Endothelial cell of umbilical vein (primary cell): ENCODE measurements around the gene PCDHB16. TPM values are rescaled to one million over a fixed set of nuclear protein-coding genes. Genes with fewer than 3 reads are reported as not detected.
A peak's percentile ranks its signal among the peaks of the same experiment; 100 is the strongest.
"Not testable (repeated sequence)": the region's sequence is repeated elsewhere in the genome, so short reads cannot be mapped to it uniquely, and the experiment has no call there.

Source experiments
- BruUV-seq: library from RNA; stranded (reverse); fragments of 400-500 nt; replicated peaks from 2 replicates; lab custom pipeline; 2021; lab: Mats Ljungman, UMichigan
- CTCF ChIA-PET: fragments of 300-600, 350-600 bp; sonication (Branson Sonifier 250); formaldehyde crosslinking; loops from one replicate; lab custom pipeline; 2021; ENCODE audit warnings: antibody characterized with exemption, inconsistent platforms; lab: Charles Lee
- POLR2A ChIA-PET: fragments of 300-600, 350-600 bp; sonication (Branson Sonifier 250); formaldehyde crosslinking; loops from one replicate; lab custom pipeline; 2021; ENCODE audit warnings: antibody characterized with exemption, inconsistent platforms; lab: Charles Lee
- DNase-seq: peaks from one replicate; pipeline ENCODE4 v3.0.0-alpha.2; 2011; ENCODE audit warnings: low read depth, low spot score
- FAIRE-seq: peaks from 2 replicates; lab custom pipeline; 2011; peaks lifted over from hg19 to GRCh38; lab: Jason Lieb, UNC
- H2AFZ ChIP-seq: 2 replicates; pipeline ENCODE4 v1.6.0; 2012; ENCODE audit warnings: low read depth, low read length, control low read depth, inconsistent platforms
- H3K27ac ChIP-seq: 2 replicates; pipeline ENCODE4 v1.5.1; 2011; ENCODE audit warnings: low read depth, mild to moderate bottlenecking, control low read depth, low read length, moderate library complexity; ENCODE audit not compliant: insufficient read depth
- H3K27me3 ChIP-seq, 2 experiments: 2 replicates each; pipeline versions ENCODE4 v1.6.0 to v1.6.1; 2011; ENCODE audit warnings: low read length in 2 of 2, mixed read lengths in 1 of 2; ENCODE audit not compliant: control insufficient read depth in 2 of 2, insufficient read depth in 2 of 2
- H3K36me3 ChIP-seq, 2 experiments: 2 replicates in 1 of 2; 3 replicates in 1 of 2; pipeline ENCODE4 v1.5.1; 2011; ENCODE audit warnings: low read length in 2 of 2, mild to moderate bottlenecking in 1 of 2, moderate library complexity in 1 of 2; ENCODE audit not compliant: control insufficient read depth in 2 of 2, insufficient read depth in 2 of 2; ENCODE audit errors: extremely low read depth in 1 of 2
- H3K4me1 ChIP-seq: 3 replicates; pipeline ENCODE4 v1.5.1; 2011; ENCODE audit warnings: mild to moderate bottlenecking, low read length; ENCODE audit not compliant: control insufficient read depth, insufficient read depth; ENCODE audit errors: extremely low read depth
- H3K4me2 ChIP-seq: 2 replicates; pipeline ENCODE4 v1.6.1; 2011; ENCODE audit warnings: low read length, control low read depth, mixed read lengths; ENCODE audit not compliant: insufficient read depth
- H3K4me3 ChIP-seq, 3 experiments: fragments of 200-600 bp in 1 of 3; sonication (generic), shearing (Covaris generic) in 1 of 3; replicated peaks in 1 of 3; 2 replicates each; pipeline ENCODE4 v1.5.1; 2011 to 2016; ENCODE audit warnings: control low read depth in 3 of 3, low read length in 3 of 3, mild to moderate bottlenecking in 2 of 3, inconsistent platforms in 1 of 3, low read depth in 1 of 3, moderate library complexity in 1 of 3; ENCODE audit not compliant: insufficient read depth in 1 of 3
- H3K79me2 ChIP-seq: 2 replicates; pipeline ENCODE4 v1.6.0; 2012; ENCODE audit warnings: low read length, inconsistent platforms; ENCODE audit not compliant: control insufficient read depth, insufficient read depth
- H3K9ac ChIP-seq: replicated peaks from 2 replicates; pipeline ENCODE3; 2011; ENCODE audit warnings: low read length, control low read depth; ENCODE audit not compliant: insufficient read depth; ENCODE audit errors: extremely low read depth
- H3K9me1 ChIP-seq: replicated peaks from 3 replicates; pipeline ENCODE4 v1.6.0; 2011; ENCODE audit warnings: mild to moderate bottlenecking, low read length; ENCODE audit not compliant: control insufficient read depth, insufficient read depth; ENCODE audit errors: extremely low read depth
- H3K9me3 ChIP-seq: replicated peaks from 2 replicates; pipeline ENCODE4 v1.5.1; 2012; ENCODE audit warnings: low read length, inconsistent platforms; ENCODE audit not compliant: control insufficient read depth, insufficient read depth
- H4K20me1 ChIP-seq: replicated peaks from 2 replicates; pipeline ENCODE3; 2011; ENCODE audit warnings: mild to moderate bottlenecking, low read length; ENCODE audit not compliant: control insufficient read depth, insufficient read depth; ENCODE audit errors: extremely low read depth
- FOS ChIP-seq: IDR thresholded peaks from 2 replicates; pipeline ENCODE4 v1.6.1; 2011; ENCODE audit warnings: mild to moderate bottlenecking, low read length, moderate library complexity, borderline replicate concordance; ENCODE audit not compliant: insufficient read depth
- dilution Hi-C: fragments of 300-500 bp; cut with MboI; formaldehyde crosslinking; loops from one replicate; pipeline ENCODE4 v1.15.0; 2019; ENCODE audit warnings: low sequenced_read_pairs; ENCODE audit not compliant: extremely low pct_ligation_motif_present
- intact Hi-C: fragments of 100-400 bp; cut with micrococcal nuclease; formaldehyde crosslinking; loops from one replicate; pipeline ENCODE4 v1.10.0; 2022
- polyA plus RNA-seq, 4 experiments: library from polyadenylated mRNA; depleted of rRNA in 3 of 4; stranded (reverse) in 3 of 4; unstranded in 1 of 4; fragments of >200 nt; gene quantifications; 2 replicates each; pipeline versions ENCODE4 v1.2.1 to v1.2.3, GENCODE V29; 2011 to 2012; ENCODE audit warnings: missing spikeins in 1 of 4
- total RNA-seq: library from RNA; stranded (reverse); gene quantifications from 2 replicates; pipeline ENCODE4 v1.2.3, GENCODE V29; 2021
- TF ChIP-seq, protein P1 (sequence below), 2 donors: IDR thresholded peaks; 1 replicate in 1 of 2; 2 replicates in 1 of 2; pipeline ENCODE4 v1.5.1; 2011; ENCODE audit warnings: low read length in 2 of 2, mild to moderate bottlenecking in 2 of 2, moderate library complexity in 2 of 2, control low read depth in 1 of 2, inconsistent platforms in 1 of 2, low read depth in 1 of 2; ENCODE audit not compliant: insufficient read depth in 1 of 2; ENCODE audit errors: extremely low read depth in 1 of 2

PCDHB16 gene
- total and polyA plus RNA-seq, 2 donors (not counting 3 experiments of a cell fraction or from before 2014, with no cell fraction given): 0.18 to 0.22 TPM

DNA sequence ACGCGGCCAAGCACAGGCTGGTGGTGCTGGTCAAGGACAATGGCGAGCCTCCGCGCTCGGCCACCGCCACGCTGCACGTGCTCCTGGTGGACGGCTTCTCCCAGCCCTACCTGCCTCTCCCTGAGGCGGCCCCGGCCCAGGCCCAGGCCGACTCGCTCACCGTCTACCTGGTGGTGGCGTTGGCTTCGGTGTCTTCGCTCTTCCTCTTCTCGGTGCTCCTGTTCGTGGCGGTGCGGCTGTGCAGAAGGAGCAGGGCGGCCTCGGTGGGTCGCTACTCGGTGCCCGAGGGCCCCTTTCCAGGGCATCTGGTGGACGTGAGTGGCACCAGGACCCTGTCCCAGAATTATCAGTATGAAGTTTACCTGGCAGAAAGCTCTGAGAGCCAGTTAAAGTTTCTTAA, 24.3 kb upstream of the PCDHB16 start:
- H3K27me3 ChIP-seq, H4K20me1 ChIP-seq, BruUV-seq, dilution Hi-C loops, H3K9me1 ChIP-seq, intact Hi-C loops, FAIRE-seq, H3K27ac ChIP-seq, H3K9me3 ChIP-seq, H2AFZ ChIP-seq, H3K4me3 ChIP-seq, H3K4me2 ChIP-seq, H3K9ac ChIP-seq, POLR2A ChIA-PET, H3K4me1 ChIP-seq, H3K79me2 ChIP-seq, DNase-seq, H3K36me3 ChIP-seq, CTCF ChIA-PET: not testable (repeated sequence)

DNA sequence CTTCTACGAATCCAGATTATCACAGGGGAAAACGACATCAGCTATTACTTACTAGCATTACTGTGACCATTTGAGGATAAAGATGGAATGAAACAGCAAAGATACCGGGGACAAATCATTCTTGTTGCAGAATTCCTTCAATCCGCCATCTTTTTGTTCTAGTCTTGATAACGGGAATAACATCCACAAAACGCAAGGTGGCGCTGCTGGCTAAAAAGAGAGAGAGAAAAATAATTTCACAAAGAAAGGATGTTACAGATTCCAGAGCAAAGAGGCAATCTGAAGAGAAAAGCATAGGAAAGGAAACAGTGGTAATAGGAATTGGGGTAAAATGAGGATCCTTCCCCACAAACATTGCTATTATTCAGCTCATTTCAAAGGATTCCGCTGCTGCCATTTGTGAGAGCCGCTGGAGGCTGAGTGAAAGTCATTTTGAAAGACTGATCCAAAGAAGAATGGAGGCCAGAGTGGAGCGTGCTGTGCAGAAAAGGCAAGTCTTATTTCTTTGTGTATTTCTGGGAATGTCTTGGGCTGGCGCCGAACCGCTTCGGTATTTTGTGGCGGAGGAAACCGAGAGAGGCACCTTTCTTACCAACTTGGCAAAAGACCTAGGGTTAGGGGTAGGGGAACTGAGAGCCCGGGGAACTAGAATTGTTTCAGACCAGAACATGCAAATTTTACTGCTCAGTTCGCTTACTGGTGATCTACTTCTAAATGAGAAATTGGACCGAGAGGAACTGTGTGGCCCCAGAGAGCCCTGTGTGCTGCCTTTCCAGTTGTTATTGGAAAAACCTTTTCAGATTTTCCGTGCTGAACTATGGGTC, 9.6 kb upstream of the PCDHB16 start, which contains the start of gene PCDHB7:
Gene PCDHB7, plus strand, starts transcription at position 264 of the 824 bp plus-strand sequence. Its CDS starts 192 bp downstream, at position 456.
- H3K36me3 ChIP-seq: no peaks in the 10 kb centered on the region
- TF ChIP-seq, protein P1, sequence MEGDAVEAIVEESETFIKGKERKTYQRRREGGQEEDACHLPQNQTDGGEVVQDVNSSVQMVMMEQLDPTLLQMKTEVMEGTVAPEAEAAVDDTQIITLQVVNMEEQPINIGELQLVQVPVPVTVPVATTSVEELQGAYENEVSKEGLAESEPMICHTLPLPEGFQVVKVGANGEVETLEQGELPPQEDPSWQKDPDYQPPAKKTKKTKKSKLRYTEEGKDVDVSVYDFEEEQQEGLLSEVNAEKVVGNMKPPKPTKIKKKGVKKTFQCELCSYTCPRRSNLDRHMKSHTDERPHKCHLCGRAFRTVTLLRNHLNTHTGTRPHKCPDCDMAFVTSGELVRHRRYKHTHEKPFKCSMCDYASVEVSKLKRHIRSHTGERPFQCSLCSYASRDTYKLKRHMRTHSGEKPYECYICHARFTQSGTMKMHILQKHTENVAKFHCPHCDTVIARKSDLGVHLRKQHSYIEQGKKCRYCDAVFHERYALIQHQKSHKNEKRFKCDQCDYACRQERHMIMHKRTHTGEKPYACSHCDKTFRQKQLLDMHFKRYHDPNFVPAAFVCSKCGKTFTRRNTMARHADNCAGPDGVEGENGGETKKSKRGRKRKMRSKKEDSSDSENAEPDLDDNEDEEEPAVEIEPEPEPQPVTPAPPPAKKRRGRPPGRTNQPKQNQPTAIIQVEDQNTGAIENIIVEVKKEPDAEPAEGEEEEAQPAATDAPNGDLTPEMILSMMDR (IDR thresholded peaks at IDR 0.05; ENCODE audit: extremely low read depth in 1 of 2, insufficient read depth in 1 of 2, low read depth in 1 of 2, low read length in 2 of 2): peak; percentile 19 to 30
- no peak for TF ChIP-seq FOS
- no peaks in the 10 kb centered on the region for H3K4me1 ChIP-seq
- H3K4me2 ChIP-seq: no peak within 1 kb of the TSS
- no peaks in the 10 kb centered on the region for H3K9me3 ChIP-seq
- H3K4me3 ChIP-seq: no peak within 1 kb of the TSS
- H3K79me2 ChIP-seq: no peaks in the 10 kb centered on the region
- H2AFZ ChIP-seq: no peak within 1 kb of the TSS
- FAIRE-seq (no peak), DNase-seq (peak; percentile 35)
- POLR2A ChIA-PET: no interaction called here
- no peak within 1 kb of the TSS for H3K9ac ChIP-seq
- dilution Hi-C loops (no loop called here), intact Hi-C loops (no loop called here)
- no peaks in the 10 kb centered on the region for H4K20me1 ChIP-seq
- H3K27me3 ChIP-seq: no peaks in the 10 kb centered on the region
- H3K9me1 ChIP-seq: no peaks in the 10 kb centered on the region
- H3K27ac ChIP-seq: no peak within 1 kb of the TSS
- CTCF ChIA-PET: no interaction called here
- no TSS peak for BruUV-seq

DNA sequence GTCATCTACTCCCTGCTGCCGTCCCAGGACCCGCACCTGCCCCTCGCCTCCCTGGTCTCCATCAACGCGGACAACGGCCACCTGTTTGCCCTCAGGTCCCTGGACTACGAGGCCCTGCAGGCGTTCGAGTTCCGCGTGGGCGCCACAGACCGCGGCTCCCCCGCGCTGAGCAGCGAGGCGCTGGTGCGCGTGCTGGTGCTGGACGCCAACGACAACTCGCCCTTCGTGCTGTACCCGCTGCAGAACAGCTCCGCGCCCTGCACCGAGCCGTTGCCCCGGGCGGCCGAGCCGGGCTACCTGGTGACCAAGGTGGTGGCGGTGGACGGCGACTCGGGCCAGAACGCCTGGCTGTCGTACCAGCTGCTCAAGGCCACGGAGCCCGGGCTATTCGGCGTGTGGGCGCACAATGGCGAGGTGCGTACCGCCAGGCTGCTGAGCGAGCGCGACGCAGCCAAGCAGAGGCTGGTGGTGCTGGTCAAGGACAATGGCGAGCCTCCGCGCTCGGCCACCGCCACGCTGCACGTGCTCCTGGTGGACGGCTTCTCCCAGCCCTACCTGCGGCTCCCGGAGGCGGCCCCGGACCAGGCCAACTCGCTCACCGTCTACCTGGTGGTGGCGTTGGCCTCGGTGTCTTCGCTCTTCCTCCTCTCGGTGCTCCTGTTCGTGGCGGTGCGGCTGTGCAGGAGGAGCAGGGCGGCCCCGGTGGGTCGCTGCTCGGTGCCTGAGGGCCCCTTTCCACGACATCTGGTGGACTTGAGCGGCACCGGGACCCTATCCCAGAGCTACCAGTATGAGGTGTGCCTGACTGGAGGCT, 7.7 kb upstream of the PCDHB16 start:
- BruUV-seq, H3K9me3 ChIP-seq, CTCF ChIA-PET, H3K27ac ChIP-seq, POLR2A ChIA-PET, H3K9ac ChIP-seq, H3K4me3 ChIP-seq, H3K79me2 ChIP-seq, H4K20me1 ChIP-seq, H3K9me1 ChIP-seq, FAIRE-seq, H3K27me3 ChIP-seq, H3K4me2 ChIP-seq, H2AFZ ChIP-seq, dilution Hi-C loops, DNase-seq, H3K4me1 ChIP-seq, H3K36me3 ChIP-seq, intact Hi-C loops: not testable (repeated sequence)
